Right lobe of liver (tissue), 4 donors: ENCODE measurements around the gene RIMBP2.

Source experiments
- CTCF ChIP-seq, 4 donors: fragments of 200-600 bp in 3 of 4; fragments of 450-650 bp in 1 of 4; IDR thresholded peaks; one replicate each; pipeline versions ENCODE4 v1.5.1 to v1.8.0; 2016 to 2022; ENCODE audit warnings: antibody characterized with exemption in 4 of 4, mild to moderate bottlenecking in 2 of 4
- POLR2A ChIP-seq: fragments of 450-650 bp; IDR thresholded peaks from one replicate; pipeline ENCODE4 v1.6.1; 2017; ENCODE audit warnings: antibody characterized with exemption, mild to moderate bottlenecking
- donor health status: DM: no; HTN: no; CAD: no.
- donor health status: DM: no; HTN: no; CAD: no.
- donor health status: DM: no; HTN: yes; CAD: no.

- no peak for TF ChIP-seq CTCF (IDR thresholded peaks at IDR 0.05)
- no peak for TF ChIP-seq POLR2A
These were observed 21.0 kb downstream of the RIMBP2 start for GRCh38 chr12:130695061-130695460.
